ENCODE results near the gene ATRN. TPM values are rescaled to one million over a fixed set of nuclear protein-coding genes. Genes with fewer than 3 reads are reported as not detected.
"Not testable (repeated sequence)": the region's sequence is repeated elsewhere in the genome, so short reads cannot be mapped to it uniquely, and the experiment has no call there.

Gene ATRN
- total RNA-seq, 2 experiments from 2014 or later, result 7.3 to 7.8 TPM

GRCh38 chr20:3472105-3472504, 1.3 kb downstream of the ATRN start:
- ChIA-PET CTCF (interaction anchor here (0.7 kb wide), 1 partner anchor 280 kb away, joined by 3 read pairs; no protein-coding TSS in a partner anchor), POLR2A (interaction anchor here (1.1 kb wide), 1 partner anchor 52 kb away, joined by 3 read pairs; no protein-coding TSS in a partner anchor)
- no peak for DNase-seq
- Mint-ChIP-seq H3K9me3 (no peaks in the 10 kb centered on the region), H3K36me3 (no peaks in the 10 kb centered on the region), H3K27me3 (no peaks in the 10 kb centered on the region), H3K4me1 (ENCODE audit: low read depth) (peaks cover 32% of the 10 kb centered on the region), H3K4me3 (peak overlapping the region; percentile 85), H3K27ac (no peak overlapping the region)
- intact Hi-C loops (cut with micrococcal nuclease), result loop anchor here (1.0 to 5.0 kb wide), 2 partner anchors 52 to 65 kb away; partner anchors contain the start of gene DNAAF9

DNA sequence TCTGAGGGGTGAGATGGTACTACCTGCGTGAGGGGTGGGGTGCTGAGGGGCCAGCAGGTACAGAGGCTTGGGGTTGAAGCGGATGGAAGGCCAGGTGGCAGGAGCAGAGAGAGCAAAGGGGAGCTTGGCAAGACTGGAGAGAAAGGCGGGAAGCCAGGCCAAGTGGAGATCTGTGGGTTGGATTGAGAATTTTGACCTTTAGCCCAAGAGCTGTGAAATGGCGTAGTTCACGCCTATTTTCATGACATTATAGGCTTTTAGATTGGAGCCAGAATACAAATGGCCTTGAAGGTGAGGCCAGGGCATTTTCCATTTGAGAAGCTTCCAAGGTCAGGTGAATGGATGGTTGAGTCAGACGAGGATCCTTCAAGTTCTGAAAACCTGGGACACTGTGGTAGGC, 2.5 kb downstream of the ATRN start:
- Mint-ChIP-seq H3K4me3 (no peak overlapping the region), H3K27ac (no peak overlapping the region)
- intact Hi-C loops (cut with micrococcal nuclease), result loop anchor here (5.0 kb wide), 1 partner anchor 66 kb away; the partner anchor contains the start of gene DNAAF9

DNA sequence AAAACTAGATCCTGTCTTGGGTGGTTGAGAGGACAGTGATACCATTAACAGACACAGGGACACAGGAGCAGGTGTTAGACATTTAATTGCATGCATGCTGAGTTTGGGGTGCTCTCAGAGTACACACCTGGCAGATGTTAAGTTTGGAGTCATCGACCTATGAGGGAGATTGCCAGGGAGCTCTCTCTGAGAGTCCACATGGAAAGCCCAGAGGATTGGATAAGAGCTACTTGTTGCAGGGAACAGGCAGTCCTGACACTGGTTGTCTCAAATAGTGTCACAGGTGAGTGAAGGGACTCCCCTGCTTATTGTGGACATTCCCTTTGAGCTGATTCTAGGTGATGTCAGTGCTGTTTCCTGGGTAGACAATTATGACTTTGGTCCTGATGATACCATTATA, 3.1 kb downstream of the ATRN start:
- ChIA-PET POLR2A (interaction anchor here (0.6 kb wide), 1 partner anchor 235 kb away, joined by 3 read pairs; the partner anchor contains the start of gene SLC4A11), CTCF (no interaction called here)
- no peaks in the 10 kb centered on the region for H3K27me3 Mint-ChIP-seq
- DNase-seq, result no peak
- H3K4me3 Mint-ChIP-seq, result no peak overlapping the region
- no peaks in the 10 kb centered on the region for H3K36me3 Mint-ChIP-seq
- no peak overlapping the region for H3K27ac Mint-ChIP-seq
- H3K9me3 Mint-ChIP-seq, result no peaks in the 10 kb centered on the region
- intact Hi-C loops (cut with micrococcal nuclease), result loop anchor here (5.0 kb wide), 1 partner anchor 67 kb away; the partner anchor contains the start of gene DNAAF9
- H3K4me1 Mint-ChIP-seq (ENCODE audit: low read depth), result peaks cover 32% of the 10 kb centered on the region

More for the DNA sequence above, 2.5 kb downstream of the ATRN start:
- CTCF ChIA-PET, result no interaction called here
- H3K9me3 Mint-ChIP-seq, result no peaks in the 10 kb centered on the region
- H3K4me1 Mint-ChIP-seq (ENCODE audit: low read depth), result peaks cover 32% of the 10 kb centered on the region
- POLR2A ChIA-PET, result no interaction called here
- no peak for DNase-seq
- no peaks in the 10 kb centered on the region for H3K27me3 Mint-ChIP-seq
- no peaks in the 10 kb centered on the region for H3K36me3 Mint-ChIP-seq

- H3K9me3 Mint-ChIP-seq; H3K36me3 Mint-ChIP-seq; intact Hi-C loops (cut with micrococcal nuclease); H3K27me3 Mint-ChIP-seq; POLR2A ChIA-PET; DNase-seq; H3K27ac Mint-ChIP-seq; H3K4me3 Mint-ChIP-seq; CTCF ChIA-PET: not testable (repeated sequence)
- H3K4me1 Mint-ChIP-seq (ENCODE audit: low read depth), result peaks cover 27% of the 10 kb centered on the region
Measured at GRCh38 chr20:3477003-3477860, 6.4 kb downstream of the ATRN start.

DNA sequence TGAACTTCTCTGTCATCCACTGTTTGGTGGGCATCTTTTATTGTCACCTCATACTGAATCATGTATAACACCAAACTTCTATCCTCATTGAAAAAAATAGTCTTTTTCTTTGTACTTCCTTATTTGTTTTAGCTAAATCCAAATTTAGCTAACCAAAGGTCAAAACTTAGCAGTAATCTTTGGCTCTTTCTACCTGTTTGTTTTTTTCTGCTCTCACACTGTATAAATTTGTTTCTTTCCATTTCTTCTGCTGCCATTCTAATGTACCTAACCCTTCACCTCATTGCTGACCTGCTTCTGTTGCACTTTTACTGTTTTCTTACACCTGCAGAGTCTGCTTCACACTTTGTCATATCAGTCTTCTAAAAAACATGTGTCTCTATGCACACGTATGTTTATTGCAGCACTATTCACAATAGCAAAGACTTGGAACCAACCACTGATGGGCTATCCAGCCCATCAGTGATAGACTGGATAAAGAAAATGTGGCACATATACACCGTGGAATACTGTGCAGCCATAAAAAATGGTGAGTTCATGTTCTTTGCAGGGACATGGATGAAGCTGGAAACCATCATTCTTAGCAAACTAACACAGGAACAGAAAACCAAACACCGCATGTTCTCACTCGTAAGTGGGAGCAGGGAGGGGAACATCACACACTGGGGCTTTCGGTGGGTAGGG, 7.2 kb downstream of the ATRN start:
- Mint-ChIP-seq H3K36me3 (no peaks in the 10 kb centered on the region), H3K9me3 (no peaks in the 10 kb centered on the region), H3K27ac (no peak overlapping the region), H3K4me3 (no peak overlapping the region), H3K27me3 (no peaks in the 10 kb centered on the region), H3K4me1 (ENCODE audit: low read depth) (peaks cover 19% of the 10 kb centered on the region)
- ChIA-PET POLR2A (no interaction called here), CTCF (no interaction called here)
- DNase-seq, result no peak
- intact Hi-C loops (cut with micrococcal nuclease), result no loop called here

DNA sequence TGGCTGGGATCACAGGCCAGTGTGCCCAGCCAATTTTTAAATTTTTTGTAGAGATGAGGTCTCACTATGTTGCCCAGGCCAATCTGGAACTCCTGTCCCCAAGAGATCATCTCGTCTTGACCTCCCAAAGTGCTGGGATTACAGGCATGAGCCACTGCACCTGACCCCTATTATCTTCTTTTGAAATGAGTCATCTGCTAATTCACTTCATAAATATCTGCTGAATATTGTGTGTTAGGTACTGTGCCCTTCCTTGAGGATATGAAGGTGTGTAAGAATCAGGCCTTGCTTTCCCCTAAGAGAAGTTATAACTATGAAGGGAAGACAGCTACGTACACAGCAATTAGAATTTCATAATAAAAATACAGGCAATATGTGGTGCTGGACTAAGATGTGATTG, 8.2 kb downstream of the ATRN start:
- Mint-ChIP-seq H3K27me3 (no peaks in the 10 kb centered on the region), H3K27ac (no peak overlapping the region), H3K4me3 (no peak overlapping the region), H3K9me3 (no peaks in the 10 kb centered on the region), H3K4me1 (ENCODE audit: low read depth) (peaks cover 9% of the 10 kb centered on the region), H3K36me3 (no peaks in the 10 kb centered on the region)
- ChIA-PET CTCF (no interaction called here), POLR2A (no interaction called here)
- intact Hi-C loops (cut with micrococcal nuclease), result no loop called here
- no peak for DNase-seq

- Mint-ChIP-seq H3K4me1 (ENCODE audit: low read depth) (peaks cover 5% of the 10 kb centered on the region), H3K36me3 (no peaks in the 10 kb centered on the region), H3K9me3 (no peaks in the 10 kb centered on the region), H3K27ac (no peak overlapping the region), H3K27me3 (no peaks in the 10 kb centered on the region), H3K4me3 (no peak overlapping the region)
- intact Hi-C loops (cut with micrococcal nuclease), result no loop called here
- DNase-seq, result no peak
- ChIA-PET CTCF (no interaction called here), POLR2A (no interaction called here)
Measured at GRCh38 chr20:3479759-3480615, 9.2 kb downstream of the ATRN start.

DNA sequence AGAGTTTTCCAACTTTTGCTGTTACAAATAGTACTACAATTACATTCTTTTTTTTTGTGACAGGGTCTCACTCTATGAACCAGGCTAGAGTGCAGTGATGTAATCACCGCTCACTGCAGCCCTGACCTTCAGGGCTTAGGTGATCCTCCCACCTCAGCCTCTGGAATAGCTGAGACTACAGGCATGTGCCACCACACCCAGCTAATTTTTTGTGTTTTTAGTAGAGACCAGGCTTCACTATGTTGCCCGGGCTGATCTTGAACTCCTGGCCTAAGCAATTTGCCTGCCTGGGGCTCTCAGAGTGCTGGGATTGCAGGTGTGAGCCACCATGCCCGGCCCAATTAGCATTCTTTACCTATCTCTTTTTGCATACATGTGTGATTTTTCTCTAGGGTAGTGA, 12.5 kb downstream of the ATRN start:
- no peak overlapping the region for H3K4me3 Mint-ChIP-seq
- peaks cover 13% of the 10 kb centered on the region for H3K36me3 Mint-ChIP-seq
- no peaks in the 10 kb centered on the region for H3K27me3 Mint-ChIP-seq
- CTCF ChIA-PET, result no interaction called here
- POLR2A ChIA-PET, result interaction anchor here (0.6 kb wide), 1 partner anchor 74 kb away, joined by 3 read pairs; no protein-coding TSS in a partner anchor
- H3K27ac Mint-ChIP-seq, result no peak overlapping the region
- intact Hi-C loops (cut with micrococcal nuclease), result no loop called here
- H3K4me1 Mint-ChIP-seq (ENCODE audit: low read depth), result peaks cover 9% of the 10 kb centered on the region
- DNase-seq, result no peak
- H3K9me3 Mint-ChIP-seq, result peaks cover 14% of the 10 kb centered on the region

- no peak for DNase-seq
- Mint-ChIP-seq H3K4me1 (ENCODE audit: low read depth) (peaks cover 9% of the 10 kb centered on the region), H3K36me3 (peaks cover 13% of the 10 kb centered on the region), H3K27me3 (no peaks in the 10 kb centered on the region), H3K4me3 (no peak overlapping the region), H3K9me3 (peaks cover 14% of the 10 kb centered on the region), H3K27ac (no peak overlapping the region)
- ChIA-PET CTCF (interaction anchor here (1.3 kb wide), 1 partner anchor 18 kb away, joined by 3 read pairs; no protein-coding TSS in a partner anchor), POLR2A (interaction anchor here (0.6 kb wide), 1 partner anchor 75 kb away, joined by 3 read pairs; no protein-coding TSS in a partner anchor)
- intact Hi-C loops (cut with micrococcal nuclease), result no loop called here
Measured at GRCh38 chr20:3483784-3484183, 13.0 kb downstream of the ATRN start.

- ChIA-PET CTCF (no interaction called here), POLR2A (no interaction called here)
- no peak for DNase-seq
- no peak overlapping the region for H3K4me3 Mint-ChIP-seq
- intact Hi-C loops (cut with micrococcal nuclease), result no loop called here
- H3K9me3 Mint-ChIP-seq, result peaks cover 14% of the 10 kb centered on the region
- H3K36me3 Mint-ChIP-seq, result peaks cover 18% of the 10 kb centered on the region
- H3K27me3 Mint-ChIP-seq, result no peaks in the 10 kb centered on the region
- H3K27ac Mint-ChIP-seq, result no peak overlapping the region
- H3K4me1 Mint-ChIP-seq (ENCODE audit: low read depth), result peaks cover 5% of the 10 kb centered on the region
Measured at GRCh38 chr20:3485913-3486312, 15.1 kb downstream of the ATRN start.

GRCh38 chr20:3486850-3487249, 16.0 kb downstream of the ATRN start:
- Mint-ChIP-seq H3K4me1 (ENCODE audit: low read depth) (peaks cover 3% of the 10 kb centered on the region), H3K27ac (no peak overlapping the region), H3K27me3 (no peaks in the 10 kb centered on the region), H3K4me3 (no peak overlapping the region), H3K9me3 (peaks cover 14% of the 10 kb centered on the region), H3K36me3 (peaks cover 18% of the 10 kb centered on the region)
- intact Hi-C loops (cut with micrococcal nuclease), result no loop called here
- CTCF ChIA-PET, result no interaction called here
- POLR2A ChIA-PET, result no interaction called here
- DNase-seq, result no peak

- Mint-ChIP-seq H3K4me1 (ENCODE audit: low read depth) (no peaks in the 10 kb centered on the region), H3K4me3 (no peak overlapping the region), H3K27me3 (no peaks in the 10 kb centered on the region), H3K36me3 (peaks cover 5% of the 10 kb centered on the region), H3K27ac (no peak overlapping the region), H3K9me3 (no peaks in the 10 kb centered on the region)
- CTCF ChIA-PET, result interaction anchor here (0.7 kb wide), 1 partner anchor 1889 kb away, joined by 3 read pairs; no protein-coding TSS in a partner anchor
- POLR2A ChIA-PET, result no interaction called here
- no peak for DNase-seq
- intact Hi-C loops (cut with micrococcal nuclease), result no loop called here
Measured at GRCh38 chr20:3492669-3493068, 21.9 kb downstream of the ATRN start.

Data from activated CD4-positive, alpha-beta memory T cell treated with anti-CD3 and anti-CD28 coated beads for 36 hours (primary cell).